K562 (cell line): ENCODE results near the gene DIS3L. TPM values are rescaled to one million over a fixed set of nuclear protein-coding genes. Genes with fewer than 3 reads are reported as not detected.

Source experiments
- ARNT ChIP-seq, 2 experiments: fragments of 450-650 bp; IDR thresholded peaks; 2 replicates each; pipeline ENCODE4 v1.6.1; 2016; ENCODE audit warnings: mild to moderate bottlenecking in 1 of 2
- BCOR ChIP-seq: fragments of 450-650 bp; IDR thresholded peaks from 2 replicates; pipeline ENCODE4 v1.6.1; 2016
- BRD9 ChIP-seq: fragments of 450-650 bp; IDR thresholded peaks from 2 replicates; pipeline ENCODE4 v1.6.1; 2018; ENCODE audit warnings: low read depth; ENCODE audit not compliant: partially characterized antibody
- E2F3 ChIP-seq: fragments of 250-450 bp; sonication (Bioruptor Pico); IDR thresholded peaks from 2 replicates; pipeline ENCODE4 v1.4.0; 2020; ENCODE audit warnings: mild to moderate bottlenecking
- EGR1 ChIP-seq: fragments of 450-650 bp; conservative IDR thresholded peaks from 2 replicates; pipeline ENCODE4 v1.6.1; 2017; ENCODE audit warnings: mild to moderate bottlenecking
- ELK1 ChIP-seq: sonication (generic); formaldehyde crosslinking; IDR thresholded peaks from 2 replicates; pipeline ENCODE4 v1.8.1; 2022; ENCODE audit warnings: missing genetic modification reagents
- ETV5 ChIP-seq: sonication (generic); formaldehyde crosslinking; IDR thresholded peaks from 2 replicates; pipeline ENCODE4 v1.4.0; 2020; ENCODE audit warnings: low read depth, mild to moderate bottlenecking, missing genetic modification reagents
- HES1 ChIP-seq: fragments of 450-650 bp; IDR thresholded peaks from 2 replicates; pipeline ENCODE4 v1.6.1; 2016; ENCODE audit warnings: low read depth, mild to moderate bottlenecking, moderate library complexity
- KDM1A ChIP-seq, 2 experiments: fragments of 450-650 bp; IDR thresholded peaks; 2 replicates each; pipeline ENCODE4 v1.6.1; 2016; ENCODE audit warnings: mild to moderate bottlenecking in 2 of 2
- KLF1 ChIP-seq: fragments of 450-650 bp; IDR thresholded peaks from 2 replicates; pipeline ENCODE4 v1.6.1; 2016; ENCODE audit warnings: missing genetic modification characterization, missing compliant biosample characterization
- KLF16 ChIP-seq: IDR thresholded peaks from 2 replicates; pipeline ENCODE4 v1.6.1; 2016; ENCODE audit warnings: antibody characterized with exemption
- LCOR ChIP-seq: sonication (generic); formaldehyde crosslinking; IDR thresholded peaks from 2 replicates; pipeline ENCODE4 v1.8.0; 2022; ENCODE audit warnings: mild to moderate bottlenecking, missing genetic modification reagents
- MBD2 ChIP-seq: sonication (generic); IDR thresholded peaks from 2 replicates; pipeline ENCODE4 v1.6.1; 2016; ENCODE audit warnings: low read depth, borderline replicate concordance
- MYBL2 ChIP-seq, 2 experiments: fragments of 450-650 bp in 1 of 2; sonication (generic) in 1 of 2; formaldehyde crosslinking in 1 of 2; IDR thresholded peaks; 2 replicates each; pipeline versions ENCODE4 v1.6.1 to v1.8.1; 2017 to 2022; ENCODE audit warnings: borderline replicate concordance in 1 of 2, inconsistent platforms in 1 of 2, low read depth in 1 of 2, mild to moderate bottlenecking in 1 of 2, missing genetic modification reagents in 1 of 2, moderate library complexity in 1 of 2
- POU5F1 ChIP-seq: fragments of 150-350 bp; IDR thresholded peaks from 2 replicates; pipeline ENCODE4 v1.6.1; 2014; ENCODE audit warnings: borderline replicate concordance, low read length, low read depth, mild to moderate bottlenecking; ENCODE audit not compliant: partially characterized antibody
- PYGO2 ChIP-seq: fragments of 450-650 bp; IDR thresholded peaks from 2 replicates; pipeline ENCODE4 v1.6.1; 2016; ENCODE audit warnings: mild to moderate bottlenecking, missing genetic modification characterization, moderate library complexity, missing compliant biosample characterization
- RCOR1 ChIP-seq, 2 experiments: IDR thresholded peaks; 2 replicates each; pipeline ENCODE4 v1.6.1; 2012; ENCODE audit warnings: low read depth in 2 of 2, low read length in 2 of 2, borderline replicate concordance in 1 of 2, improper control_type of control experiment in 1 of 2
- SMAD4 ChIP-seq: fragments of 250-450 bp; sonication (Bioruptor Pico); conservative IDR thresholded peaks from 2 replicates; pipeline ENCODE4 v1.8.0; 2021; ENCODE audit warnings: inconsistent platforms, mild to moderate bottlenecking, moderate library complexity
- STAT5B ChIP-seq: fragments of 250-450 bp; sonication (Bioruptor Pico); IDR thresholded peaks from 2 replicates; pipeline ENCODE4 v1.8.0; 2021; ENCODE audit warnings: mild to moderate bottlenecking, inconsistent platforms
- TARDBP ChIP-seq: fragments of 450-650 bp; IDR thresholded peaks from 2 replicates; pipeline ENCODE4 v1.6.1; 2016
- TBP ChIP-seq: optimal IDR thresholded peaks from 2 replicates; pipeline ENCODE3; 2011; ENCODE audit warnings: low read depth, low read length, improper control_type of control experiment
- TEAD4 ChIP-seq, 2 experiments: sonication (generic) in 1 of 2; formaldehyde crosslinking in 1 of 2; IDR thresholded peaks; 2 replicates each; pipeline versions ENCODE4 v1.6.1 to v1.8.0; 2012 to 2022; ENCODE audit warnings: borderline replicate concordance in 1 of 2, inconsistent platforms in 1 of 2, low read length in 1 of 2, mild to moderate bottlenecking in 1 of 2, missing genetic modification reagents in 1 of 2
- THRAP3 ChIP-seq: fragments of 450-650 bp; IDR thresholded peaks from 2 replicates; pipeline ENCODE4 v1.6.1; 2016; ENCODE audit warnings: mild to moderate bottlenecking, inconsistent platforms, borderline replicate concordance
- ZC3H8 ChIP-seq: fragments of 450-650 bp; IDR thresholded peaks from 2 replicates; pipeline ENCODE4 v1.6.1; 2017
- ZFX ChIP-seq: sonication (generic); formaldehyde crosslinking; IDR thresholded peaks from 2 replicates; pipeline ENCODE4 v1.8.0; 2022; ENCODE audit warnings: mild to moderate bottlenecking, missing genetic modification reagents, moderate library complexity
- ZNF133 ChIP-seq: fragments of 250-450 bp; sonication (Bioruptor Pico); IDR thresholded peaks from 2 replicates; pipeline ENCODE4 v1.4.0; 2020; ENCODE audit warnings: mild to moderate bottlenecking
- ZNF197 ChIP-seq: fragments of 200-800 bp; sonication (Bioruptor generic); IDR thresholded peaks from 2 replicates; pipeline ENCODE4 v1.6.1; 2016; ENCODE audit warnings: low read depth, missing genetic modification characterization, missing compliant biosample characterization
- ZNF280B ChIP-seq: fragments of 250-450 bp; sonication (Bioruptor Pico); IDR thresholded peaks from 2 replicates; pipeline ENCODE4 v1.5.1; 2021; ENCODE audit warnings: mild to moderate bottlenecking
- polyA plus RNA-seq, 8 experiments: library from polyadenylated mRNA; depleted of rRNA in 4 of 8; stranded (reverse) in 5 of 8; unstranded in 3 of 8; fragments of >200 nt; fragmentation: Nextera tagmentation in 2 of 8; fragmentation: Illumina TruSeq in 1 of 8; extraction: Ambion mirVana in 2 of 8; extraction: Trizol in 1 of 8; gene quantifications; 2 replicates each; pipeline versions ENCODE4 v1.2.1 to v1.2.3, GENCODE V29; 2011 to 2014; ENCODE audit warnings: inconsistent platforms in 1 of 8, missing spikeins in 1 of 8
- total RNA-seq, 7 experiments: library from RNA; depleted of rRNA in 6 of 7; stranded (reverse); fragments of >200 nt in 6 of 7; fragmentation: Illumina TruSeq in 2 of 7; extraction: Trizol in 2 of 7; gene quantifications; 2 replicates each; pipeline versions ENCODE4 v1.2.1 to v1.2.3, GENCODE V29; 2011 to 2021; ENCODE audit warnings: low replicate concordance in 1 of 7

The DIS3L gene
- total and polyA plus RNA-seq, 9 of the 15 experiments (the other 6 are each of a cell fraction or from before 2014, with no cell fraction given), result 5.9 to 34.6 (median 16.9) TPM

GRCh38 chr15:66291816-66292570 is 1.4 kb upstream of the DIS3L start (continued):
- TF ChIP-seq ARNT (IDR thresholded peaks at IDR 0.05), result 0 out of 4 replicates have a peak, but pooled peaks of 1 of the 2 experiments have one; percentile 23
- TF ChIP-seq EGR1, result no peak
- no peak for TF ChIP-seq PYGO2
- no peak for TF ChIP-seq ZNF133 (CRISPR knock-in tag)
- no peak for TF ChIP-seq ZNF280B (CRISPR knock-in tag)
- peak; percentile 54 for TF ChIP-seq TEAD4 (IDR thresholded peaks at IDR 0.05; ENCODE audit: low read length)
- TF ChIP-seq TEAD4 (CRISPR knock-in tag; IDR thresholded peaks at IDR 0.05; ENCODE audit: borderline replicate concordance), result no peak
- TF ChIP-seq KLF16, result peak; percentile 5; the same call in 1 of the 2 replicates
- TF ChIP-seq TBP, result peak; percentile 42
- TF ChIP-seq POU5F1, result no peak
- TF ChIP-seq KLF1 (tag), result peak; percentile 90
- peak; percentile 29; the same call in 1 of the 2 replicates for TF ChIP-seq SMAD4 (CRISPR knock-in tag)
- TF ChIP-seq BRD9, result no peak
- no peak for TF ChIP-seq TARDBP
- TF ChIP-seq STAT5B (CRISPR knock-in tag), result no peak
- TF ChIP-seq ELK1 (CRISPR knock-in tag), result no peak
- TF ChIP-seq LCOR (CRISPR knock-in tag), result no peak
- no peak for TF ChIP-seq E2F3 (CRISPR knock-in tag)
- no peak for TF ChIP-seq THRAP3
- peak; percentile 69 to 86 for TF ChIP-seq KDM1A (IDR thresholded peaks at IDR 0.05)
- TF ChIP-seq MYBL2 (IDR thresholded peaks at IDR 0.05; ENCODE audit: low read depth), result no peak
- TF ChIP-seq MYBL2 (CRISPR knock-in tag; IDR thresholded peaks at IDR 0.05; ENCODE audit: borderline replicate concordance), result no peak
- no peak for TF ChIP-seq ZC3H8
- no peak for TF ChIP-seq ZNF197 (CRISPR knock-in tag)
- 0 out of 2 replicates have a peak, but pooled peaks have one; percentile 33 for TF ChIP-seq HES1
- TF ChIP-seq ZFX, result no peak
- TF ChIP-seq BCOR, result peak; percentile 64; the same call in 1 of the 2 replicates
- TF ChIP-seq MBD2, result no peak
- peak in 1 of 2 experiments; percentile 74; a peak in 1 of 4 replicates for TF ChIP-seq RCOR1 (IDR thresholded peaks at IDR 0.05; ENCODE audit: borderline replicate concordance in 1 of 2, low read depth in 2 of 2, low read length in 2 of 2)
- TF ChIP-seq ETV5 (CRISPR knock-in tag), result no peak
